ENCODE measurements around the gene WSB1. TPM values are rescaled to one million over a fixed set of nuclear protein-coding genes. Genes with fewer than 3 reads are reported as not detected.

The WSB1 gene
- polyA plus RNA-seq, 10 donors: 80.8 to 326 (median 141) TPM

DNA sequence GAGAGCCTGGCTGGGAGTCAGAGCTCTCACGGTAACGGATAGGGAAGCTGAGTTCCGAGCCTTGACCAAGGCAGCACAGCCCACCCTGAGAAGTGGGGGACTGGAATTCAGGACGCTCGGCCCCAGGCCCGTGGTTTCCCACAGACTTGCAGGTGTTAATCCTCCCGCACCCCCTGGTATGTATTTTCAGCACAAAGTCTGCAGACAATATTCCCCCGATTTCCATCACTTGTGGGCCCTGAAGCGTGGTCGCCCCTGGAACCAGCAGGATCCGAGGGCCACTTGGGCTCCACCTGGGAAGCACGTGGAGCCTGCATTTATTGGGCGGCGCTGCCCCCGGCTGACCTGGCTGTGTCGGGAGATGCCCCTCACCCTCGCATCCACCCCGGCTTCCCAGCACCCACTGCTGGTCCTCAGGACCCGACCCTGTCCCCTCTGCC lies 60.2 kb downstream of the WSB1 start:
- no peak for DNase-seq

- no peak for DNase-seq
Observed at GRCh38 chr17:27354491-27355081, 60.7 kb downstream of the WSB1 start.

- DNase-seq: no peak
Observed at GRCh38 chr17:27355419-27355818, 61.5 kb downstream of the WSB1 start.

DNA sequence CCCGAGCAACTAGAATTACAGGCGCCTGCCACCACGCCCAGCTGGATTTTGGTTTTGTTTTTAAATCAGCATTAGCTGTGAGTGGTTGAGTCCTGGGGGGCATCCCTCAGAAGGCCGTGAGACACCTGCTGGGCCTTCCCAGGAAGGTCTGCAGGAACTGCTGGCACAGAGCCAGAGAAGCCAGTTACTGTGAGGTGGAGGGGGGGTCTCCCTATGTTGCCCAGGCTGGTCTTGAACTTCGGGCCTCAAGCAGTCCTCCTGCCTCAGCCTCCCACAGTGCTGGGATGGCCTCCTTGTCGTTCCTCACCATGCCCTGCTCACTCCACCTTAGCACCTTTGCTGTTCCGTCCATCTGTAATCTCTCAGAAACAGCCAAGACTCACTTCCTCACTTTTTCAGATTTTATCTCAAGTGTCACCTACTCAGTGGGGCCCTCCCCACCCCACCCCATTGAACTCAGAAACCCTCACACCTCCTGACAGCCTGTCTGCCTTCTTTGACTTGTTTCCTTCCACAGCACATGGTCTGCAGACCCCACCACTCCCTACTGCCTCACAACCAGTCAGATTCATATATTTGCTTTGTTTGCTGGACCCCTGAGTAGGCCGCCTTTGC lies 62.3 kb downstream of the WSB1 start:
- DNase-seq: no peak

DNA sequence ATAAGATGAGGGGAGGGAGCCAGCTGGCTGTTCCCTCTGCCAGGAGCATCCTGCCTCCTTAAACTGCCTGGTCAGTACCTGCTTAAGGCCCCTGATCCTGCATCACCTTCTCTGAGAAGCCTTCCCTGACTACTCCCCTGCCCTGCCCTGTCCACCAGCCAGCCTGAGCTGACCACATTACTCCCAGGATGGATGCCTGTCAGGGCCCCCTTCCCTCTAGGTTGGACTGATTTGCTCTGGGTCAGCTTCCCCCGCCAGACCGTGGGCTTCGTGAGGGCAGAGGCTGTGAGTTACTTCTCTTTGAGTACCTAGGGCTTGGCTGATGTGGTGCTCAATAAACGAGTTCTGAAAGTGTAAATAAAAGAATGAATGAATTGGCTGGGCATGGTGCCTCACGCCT lies 63.3 kb downstream of the WSB1 start:
- DNase-seq: no peak

GRCh38 chr17:27360507-27360906 lies 66.6 kb downstream of the WSB1 start:
- DNase-seq: no peak

GRCh38 chr17:27361695-27362094 lies 67.8 kb downstream of the WSB1 start:
- DNase-seq: no peak

- DNase-seq: no peak
Observed at GRCh38 chr17:27362503-27362902, 68.6 kb downstream of the WSB1 start.

GRCh38 chr17:27362909-27363308 lies 69.0 kb downstream of the WSB1 start:
- DNase-seq: no peak

- no peak for DNase-seq
Observed at GRCh38 chr17:27363326-27363725, 69.4 kb downstream of the WSB1 start.

Other genes with a start within 250 kb of the WSB1 start
- gene KSR1, start 162.3 kb downstream of the WSB1 start, polyA plus RNA-seq (ENCODE audit: insufficient read length in 10 of 10): 10 to 100 TPM; 56.1 to 93.2 (median 75.6) TPM